Nephron (organoid): ENCODE data around the gene RASA4.
"Not testable (repeated sequence)": the region's sequence is repeated elsewhere in the genome, so short reads cannot be mapped to it uniquely, and the experiment has no call there.

Source experiments
- H3K27ac Mint-ChIP-seq, 3 experiments: 2 replicates each; pipeline ENCODE4 v1.8.0; 2020; ENCODE audit warnings: mixed read lengths in 3 of 3, mild to moderate bottlenecking in 2 of 3, moderate library complexity in 1 of 3
- H3K27me3 Mint-ChIP-seq: 2 replicates; pipeline ENCODE4 v1.8.0; 2021; ENCODE audit warnings: low read depth, mild to moderate bottlenecking, moderate library complexity, mixed read lengths
- H3K36me3 Mint-ChIP-seq: 2 replicates; pipeline ENCODE4 v1.8.0; 2020; ENCODE audit warnings: low read depth, mixed read lengths
- H3K4me1 Mint-ChIP-seq: 2 replicates; pipeline ENCODE4 v1.8.0; 2020; ENCODE audit warnings: mixed read lengths
- H3K4me3 Mint-ChIP-seq, 3 experiments: 2 replicates each; pipeline ENCODE4 v1.8.0; 2020; ENCODE audit warnings: mild to moderate bottlenecking in 3 of 3, mixed read lengths in 3 of 3, moderate library complexity in 2 of 3
- H3K9me3 Mint-ChIP-seq: 2 replicates; pipeline ENCODE4 v1.8.0; 2020; ENCODE audit warnings: mixed read lengths

RASA4 gene

DNA sequence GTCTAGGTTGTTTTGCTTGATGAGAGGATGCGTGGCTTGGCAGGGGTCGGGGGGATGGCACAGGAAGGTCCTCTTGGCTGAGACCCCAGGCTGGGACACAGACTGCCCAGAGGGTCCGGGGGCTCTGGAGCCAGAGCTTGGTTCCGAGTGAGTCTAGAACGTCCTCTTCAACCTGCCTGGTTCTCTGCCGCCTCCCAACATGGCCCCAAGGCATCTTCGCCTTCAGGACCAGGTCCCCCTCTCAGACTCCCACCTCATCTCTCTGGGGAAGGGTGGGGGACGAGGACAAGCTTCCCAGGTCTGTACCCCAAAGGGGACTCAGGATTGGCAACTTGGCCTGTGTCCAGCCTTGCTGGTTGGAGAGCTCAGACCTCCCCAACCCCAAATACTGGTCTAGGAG is 74.5 kb downstream of the RASA4 start:
- H3K27me3 Mint-ChIP-seq, H3K9me3 Mint-ChIP-seq, H3K36me3 Mint-ChIP-seq, H3K4me3 Mint-ChIP-seq, H3K27ac Mint-ChIP-seq, H3K4me1 Mint-ChIP-seq: not testable (repeated sequence)

DNA sequence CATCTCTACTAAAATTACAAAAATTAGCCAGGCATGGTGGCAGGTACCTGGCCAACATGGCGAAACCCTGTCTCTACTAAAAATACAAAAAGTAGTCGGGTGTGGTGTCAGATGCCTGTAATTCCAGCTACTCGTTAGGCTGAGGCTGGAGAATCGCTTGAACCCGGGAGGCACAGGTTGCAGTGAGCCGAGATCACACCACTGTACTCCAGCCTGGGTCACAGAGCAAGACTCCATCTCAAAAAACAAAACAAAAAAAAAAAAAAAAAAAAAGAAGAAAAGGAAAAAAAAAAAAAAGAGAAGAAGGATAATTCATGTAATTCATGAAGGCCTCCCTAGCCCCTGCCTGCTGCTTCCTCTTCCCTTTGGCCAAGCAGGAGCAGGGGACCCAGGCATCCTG is 76.0 kb downstream of the RASA4 start:
- not testable (repeated sequence) for H3K9me3 Mint-ChIP-seq, H3K4me3 Mint-ChIP-seq, H3K27me3 Mint-ChIP-seq, H3K4me1 Mint-ChIP-seq, H3K27ac Mint-ChIP-seq, H3K36me3 Mint-ChIP-seq

DNA sequence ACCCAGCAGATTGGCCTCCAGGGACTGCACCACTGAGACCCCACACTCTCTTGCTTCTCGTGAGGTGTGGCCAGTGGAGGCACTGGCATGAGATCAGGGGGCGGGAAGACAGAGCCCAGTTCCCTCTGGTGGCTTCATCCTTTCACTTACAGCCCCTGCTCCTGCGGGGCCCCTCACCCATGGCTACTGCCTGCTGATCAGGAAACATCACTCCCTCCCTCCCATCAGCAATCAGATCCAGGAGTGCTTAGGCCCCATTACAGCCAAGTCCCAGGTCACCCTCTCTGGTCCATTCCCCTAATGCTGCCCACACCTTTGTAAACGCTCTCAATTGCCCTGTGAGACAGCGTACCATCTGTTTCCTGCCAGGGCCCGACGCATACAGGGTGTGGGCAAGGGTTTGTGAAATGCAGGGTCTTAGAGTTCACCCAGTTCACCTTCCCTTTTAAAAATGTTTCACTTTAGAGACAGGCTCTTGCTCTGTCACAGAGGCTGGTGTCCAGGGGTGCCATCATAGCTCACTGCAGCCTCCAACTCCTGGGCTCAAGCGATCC is 81.4 kb downstream of the RASA4 start:
- H3K4me3 Mint-ChIP-seq, H3K9me3 Mint-ChIP-seq, H3K4me1 Mint-ChIP-seq, H3K27me3 Mint-ChIP-seq, H3K27ac Mint-ChIP-seq, H3K36me3 Mint-ChIP-seq: not testable (repeated sequence)

DNA sequence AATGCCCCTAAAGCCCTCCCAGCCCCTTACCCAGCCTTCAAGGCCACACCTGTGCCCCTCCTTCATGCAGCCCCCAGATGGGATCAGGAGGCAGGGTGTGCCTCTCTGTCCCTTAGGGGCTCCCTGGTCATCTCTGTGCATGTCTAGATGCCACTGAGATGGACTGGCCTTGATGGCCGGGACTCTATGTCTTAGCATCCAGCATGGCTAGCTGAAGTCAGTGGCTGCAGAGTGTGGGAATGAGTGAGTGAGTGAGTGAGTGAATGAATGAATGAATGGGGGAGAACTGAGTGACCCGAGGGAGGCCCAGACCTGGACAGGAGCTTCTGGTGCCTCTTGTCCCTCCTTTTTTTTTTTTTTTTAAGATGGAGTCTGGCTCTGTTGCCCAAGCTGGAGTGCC is 84.4 kb downstream of the RASA4 start:
- not testable (repeated sequence) for H3K27me3 Mint-ChIP-seq, H3K4me3 Mint-ChIP-seq, H3K27ac Mint-ChIP-seq, H3K9me3 Mint-ChIP-seq, H3K4me1 Mint-ChIP-seq, H3K36me3 Mint-ChIP-seq

DNA sequence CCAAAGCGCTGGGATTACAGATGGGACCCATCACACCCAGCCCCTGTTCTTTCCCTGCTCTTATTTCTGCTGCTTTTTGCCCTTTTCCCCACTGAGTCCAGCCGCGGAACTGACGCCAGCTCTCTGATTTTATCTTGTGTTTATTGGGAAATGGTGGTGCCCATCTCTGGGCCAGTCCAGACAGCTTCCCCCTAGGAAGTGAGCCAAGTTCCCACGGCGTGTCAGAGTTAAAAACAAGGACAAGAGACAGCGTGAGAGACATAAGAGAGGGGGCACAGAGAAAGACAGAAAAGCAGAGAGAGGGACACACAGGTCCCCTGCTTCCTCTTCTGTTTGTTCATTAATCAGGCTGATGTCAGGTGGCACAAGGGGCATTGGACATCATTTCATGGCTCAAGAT is 85.0 kb downstream of the RASA4 start:
- not testable (repeated sequence) for H3K4me1 Mint-ChIP-seq, H3K9me3 Mint-ChIP-seq, H3K27me3 Mint-ChIP-seq, H3K27ac Mint-ChIP-seq, H3K36me3 Mint-ChIP-seq, H3K4me3 Mint-ChIP-seq

DNA sequence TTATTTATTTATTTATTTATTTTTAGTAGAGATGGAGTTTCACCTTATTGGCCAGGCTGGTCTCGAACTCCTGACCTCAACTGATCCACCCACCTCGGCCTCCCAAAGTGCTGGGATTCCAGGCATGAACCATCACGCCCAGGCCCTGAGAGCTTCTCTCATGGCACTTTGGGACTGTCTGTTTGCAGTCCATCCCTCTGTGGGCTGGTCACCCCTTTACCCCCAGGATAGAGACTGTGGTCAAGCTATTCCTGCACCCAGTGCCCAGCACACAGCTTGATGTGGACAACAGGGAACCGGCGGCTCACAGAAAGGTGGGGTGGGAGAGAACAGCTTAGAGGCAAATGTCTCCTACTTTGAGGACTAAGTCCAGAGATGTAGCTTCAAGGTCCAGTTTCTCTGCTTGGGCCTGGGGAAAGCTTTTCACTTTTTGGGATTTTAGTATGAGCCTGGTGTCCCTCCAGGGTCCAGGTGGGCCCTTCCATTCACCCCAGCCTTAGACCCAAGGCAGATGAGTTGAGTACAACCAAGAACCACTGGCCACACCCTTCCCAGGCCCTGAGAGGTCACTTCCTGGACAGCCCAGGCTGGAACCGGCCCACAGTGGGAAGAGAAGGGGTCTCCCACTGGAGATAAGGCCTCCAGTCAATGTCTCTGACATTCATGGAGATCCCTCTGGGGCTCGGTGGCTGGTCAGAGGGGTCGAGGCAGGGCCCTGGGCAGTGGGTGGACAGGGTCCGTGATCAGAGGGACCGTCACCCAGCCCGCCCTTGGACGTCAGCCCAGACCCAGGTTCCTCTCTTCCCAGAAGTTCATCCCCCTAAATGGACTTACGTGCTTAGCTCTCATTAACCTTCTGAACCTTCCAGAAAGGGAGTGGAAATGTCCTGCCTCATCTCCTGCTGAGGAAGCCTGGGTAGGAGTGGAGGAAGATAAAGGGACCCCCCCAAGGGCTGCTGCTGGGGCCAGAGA is 88.4 kb downstream of the RASA4 start:
- not testable (repeated sequence) for H3K27ac Mint-ChIP-seq, H3K27me3 Mint-ChIP-seq, H3K4me1 Mint-ChIP-seq, H3K9me3 Mint-ChIP-seq, H3K36me3 Mint-ChIP-seq, H3K4me3 Mint-ChIP-seq

DNA sequence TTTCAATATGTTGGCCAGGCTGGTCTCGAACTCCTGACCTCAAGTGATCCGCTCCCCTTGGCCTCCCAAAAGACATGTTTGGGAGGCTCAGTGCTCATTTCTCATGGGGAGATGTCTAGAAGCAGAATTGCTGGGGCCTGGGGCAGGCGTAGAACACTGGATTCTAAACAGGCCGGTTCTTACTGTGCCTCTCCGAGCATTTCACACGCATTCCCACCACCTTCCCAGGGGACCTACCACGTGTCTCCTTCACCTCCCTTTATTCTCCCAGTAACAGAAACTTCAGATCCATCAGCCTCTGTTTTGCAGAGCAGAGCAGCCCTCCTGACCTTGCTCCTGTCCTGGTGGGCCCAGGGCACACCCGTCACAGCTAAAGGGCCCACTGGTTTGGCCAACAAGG is 89.4 kb downstream of the RASA4 start:
- H3K4me1 Mint-ChIP-seq, H3K27me3 Mint-ChIP-seq, H3K36me3 Mint-ChIP-seq, H3K4me3 Mint-ChIP-seq, H3K27ac Mint-ChIP-seq, H3K9me3 Mint-ChIP-seq: not testable (repeated sequence)

DNA sequence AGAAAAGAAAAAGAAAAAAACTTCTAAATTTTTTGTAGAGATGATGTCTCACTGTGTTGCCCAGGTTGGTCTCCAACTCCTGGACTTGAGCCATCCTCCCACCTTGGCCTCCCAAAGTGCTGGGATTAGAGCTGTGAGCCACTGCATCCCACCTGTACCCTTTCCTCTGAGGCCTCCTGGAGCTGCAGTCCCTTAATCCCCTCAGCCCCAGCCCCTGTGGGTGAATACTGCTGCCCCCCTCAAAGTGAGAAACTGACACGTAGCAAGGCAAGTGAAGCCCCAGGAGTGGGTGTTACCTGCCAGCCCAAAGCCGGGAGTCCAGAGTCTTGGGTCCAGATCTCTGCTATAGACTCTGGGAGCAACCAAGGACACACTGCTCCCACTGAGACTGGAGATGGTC is 91.8 kb downstream of the RASA4 start:
- not testable (repeated sequence) for H3K9me3 Mint-ChIP-seq, H3K27me3 Mint-ChIP-seq, H3K4me1 Mint-ChIP-seq, H3K4me3 Mint-ChIP-seq, H3K36me3 Mint-ChIP-seq, H3K27ac Mint-ChIP-seq
